Endothelial cell of umbilical vein (primary cell): ENCODE measurements around the gene RYR2.

Experiments used
- EZH2 ChIP-seq: IDR thresholded peaks from 2 replicates; pipeline ENCODE4 v1.6.1; 2012; ENCODE audit warnings: borderline replicate concordance, low read depth, mild to moderate bottlenecking, moderate library complexity, low read length, inconsistent platforms; ENCODE audit not compliant: severe bottlenecking
- POLR2A ChIP-seq: IDR thresholded peaks from 2 replicates; pipeline ENCODE4 v1.6.1; 2012; ENCODE audit warnings: low read depth, mild to moderate bottlenecking, control low read depth, low read length
- POLR2AphosphoS5 ChIP-seq: IDR thresholded peaks from 2 replicates; pipeline ENCODE4 v1.6.1; 2012; ENCODE audit warnings: low read depth, mild to moderate bottlenecking, control low read depth, low read length, moderate library complexity; ENCODE audit not compliant: insufficient read depth
- TF ChIP-seq, protein P1 (sequence below), 2 donors: IDR thresholded peaks; 1 replicate in 1 of 2; 2 replicates in 1 of 2; pipeline ENCODE4 v1.5.1; 2011; ENCODE audit warnings: low read length in 2 of 2, mild to moderate bottlenecking in 2 of 2, moderate library complexity in 2 of 2, control low read depth in 1 of 2, inconsistent platforms in 1 of 2, low read depth in 1 of 2; ENCODE audit not compliant: insufficient read depth in 1 of 2; ENCODE audit errors: extremely low read depth in 1 of 2

DNA sequence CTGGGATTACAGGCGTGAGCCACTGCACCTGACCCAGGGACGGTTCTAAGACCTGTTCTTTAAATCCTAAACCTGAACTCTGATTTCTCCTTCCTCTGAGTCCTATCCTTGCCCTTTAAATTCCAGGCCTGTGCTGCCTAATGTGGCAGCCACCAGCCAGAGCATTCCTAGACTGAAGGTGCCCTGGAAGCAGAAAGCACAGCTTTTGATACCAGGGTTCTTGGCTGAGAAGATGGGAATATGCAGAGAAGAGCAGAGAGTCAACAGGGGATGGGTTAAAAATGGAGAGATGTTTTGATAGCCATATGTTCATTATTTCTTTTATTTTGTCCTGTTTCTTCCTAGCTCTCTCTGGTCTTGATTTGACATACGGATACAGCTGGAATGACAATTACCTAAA lies 49.7 kb downstream of the RYR2 start:
- TF ChIP-seq, protein P1, sequence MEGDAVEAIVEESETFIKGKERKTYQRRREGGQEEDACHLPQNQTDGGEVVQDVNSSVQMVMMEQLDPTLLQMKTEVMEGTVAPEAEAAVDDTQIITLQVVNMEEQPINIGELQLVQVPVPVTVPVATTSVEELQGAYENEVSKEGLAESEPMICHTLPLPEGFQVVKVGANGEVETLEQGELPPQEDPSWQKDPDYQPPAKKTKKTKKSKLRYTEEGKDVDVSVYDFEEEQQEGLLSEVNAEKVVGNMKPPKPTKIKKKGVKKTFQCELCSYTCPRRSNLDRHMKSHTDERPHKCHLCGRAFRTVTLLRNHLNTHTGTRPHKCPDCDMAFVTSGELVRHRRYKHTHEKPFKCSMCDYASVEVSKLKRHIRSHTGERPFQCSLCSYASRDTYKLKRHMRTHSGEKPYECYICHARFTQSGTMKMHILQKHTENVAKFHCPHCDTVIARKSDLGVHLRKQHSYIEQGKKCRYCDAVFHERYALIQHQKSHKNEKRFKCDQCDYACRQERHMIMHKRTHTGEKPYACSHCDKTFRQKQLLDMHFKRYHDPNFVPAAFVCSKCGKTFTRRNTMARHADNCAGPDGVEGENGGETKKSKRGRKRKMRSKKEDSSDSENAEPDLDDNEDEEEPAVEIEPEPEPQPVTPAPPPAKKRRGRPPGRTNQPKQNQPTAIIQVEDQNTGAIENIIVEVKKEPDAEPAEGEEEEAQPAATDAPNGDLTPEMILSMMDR (IDR thresholded peaks at IDR 0.05; ENCODE audit: extremely low read depth in 1 of 2, insufficient read depth in 1 of 2, low read depth in 1 of 2, low read length in 2 of 2) = no peak
- TF ChIP-seq POLR2A (no peak), POLR2AphosphoS5 (no peak), EZH2 (no peak)
